ENCODE measurements around the gene EIPR1. TPM values are rescaled to one million over a fixed set of nuclear protein-coding genes. Genes with fewer than 3 reads are reported as not detected.
"Not testable (repeated sequence)": the region's sequence is repeated elsewhere in the genome, so short reads cannot be mapped to it uniquely, and the experiment has no call there.

The EIPR1 gene
- total RNA-seq, 1 experiment from 2014 or later = 71.2 TPM

DNA sequence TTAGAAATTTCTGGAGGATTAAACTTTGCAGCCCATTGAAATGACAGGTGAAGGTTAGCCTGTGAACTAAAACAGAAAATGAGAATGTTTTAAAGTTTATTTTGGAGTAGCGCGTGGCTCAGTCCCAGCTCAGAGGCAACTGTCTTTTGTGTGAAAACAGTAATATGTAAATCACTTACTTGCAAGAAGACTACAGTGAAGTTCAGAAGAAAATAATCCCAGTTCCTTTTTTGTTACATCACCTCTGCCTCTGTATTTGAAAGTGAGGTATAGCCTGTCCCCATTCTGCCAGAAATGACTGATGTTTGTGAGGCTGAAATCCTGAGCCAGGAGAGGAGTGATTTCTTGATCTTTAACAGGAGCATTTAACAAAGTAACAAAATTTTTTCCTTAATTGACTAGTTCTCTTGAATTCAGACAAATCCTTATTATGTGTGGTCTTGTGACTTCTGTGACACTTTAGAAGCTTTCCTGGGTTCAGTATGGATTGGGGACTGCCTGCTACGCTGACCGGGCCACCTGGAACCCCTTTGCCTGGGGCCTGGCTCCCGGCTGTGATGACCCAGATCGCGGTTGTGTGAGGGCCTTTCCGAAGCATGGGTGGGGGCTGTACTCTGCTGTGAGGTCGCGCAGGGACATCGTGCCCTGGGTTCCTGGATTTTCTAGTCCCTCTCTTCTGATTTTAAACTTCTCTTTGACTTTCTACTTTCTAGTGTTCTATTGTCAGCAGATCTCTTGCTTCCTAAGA is 26.1 kb upstream of the EIPR1 start:
- no peak for DNase-seq (ENCODE audit: low read depth)

DNA sequence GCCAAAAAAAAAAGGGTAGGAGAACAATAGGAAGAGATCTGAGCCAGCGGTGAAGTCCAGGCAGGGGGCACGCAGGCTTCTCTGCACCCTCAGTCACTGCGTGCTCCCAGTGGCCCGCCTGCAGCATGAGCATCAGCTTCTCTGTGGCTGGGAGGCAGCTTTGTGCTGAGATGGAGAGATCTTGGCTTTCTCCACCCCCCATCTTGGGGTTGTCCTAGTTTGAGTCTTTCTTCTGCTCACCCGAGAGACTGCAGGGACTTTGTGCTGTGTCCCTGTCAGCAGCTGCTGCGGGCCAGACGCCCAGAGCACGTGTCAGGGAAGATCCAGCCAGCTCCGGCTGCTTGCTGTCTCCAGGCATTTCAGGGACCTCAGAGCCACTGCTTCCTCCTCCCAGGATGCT is 22.2 kb upstream of the EIPR1 start:
- no peak for DNase-seq (ENCODE audit: low read depth)

DNA sequence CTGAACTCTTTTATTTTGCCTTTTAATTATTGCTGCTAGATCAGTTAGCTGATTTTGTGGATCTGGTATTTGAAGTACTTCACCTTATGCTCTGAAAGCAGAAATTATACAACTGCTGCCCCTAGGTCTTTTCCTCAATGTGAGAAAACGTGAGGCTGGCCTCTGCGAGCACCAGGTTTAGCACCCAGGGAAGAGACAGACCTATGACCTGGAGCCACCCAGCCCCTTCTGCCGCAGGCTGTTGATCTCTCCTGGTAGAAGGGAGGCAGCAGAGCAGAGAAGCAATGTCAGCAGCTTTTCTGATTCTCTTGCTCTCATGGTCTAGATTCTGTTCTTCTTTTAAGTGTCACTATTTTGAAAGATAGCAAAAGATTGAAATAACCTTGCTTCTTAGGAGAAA is 21.8 kb upstream of the EIPR1 start:
- no peak for DNase-seq (ENCODE audit: low read depth)

DNA sequence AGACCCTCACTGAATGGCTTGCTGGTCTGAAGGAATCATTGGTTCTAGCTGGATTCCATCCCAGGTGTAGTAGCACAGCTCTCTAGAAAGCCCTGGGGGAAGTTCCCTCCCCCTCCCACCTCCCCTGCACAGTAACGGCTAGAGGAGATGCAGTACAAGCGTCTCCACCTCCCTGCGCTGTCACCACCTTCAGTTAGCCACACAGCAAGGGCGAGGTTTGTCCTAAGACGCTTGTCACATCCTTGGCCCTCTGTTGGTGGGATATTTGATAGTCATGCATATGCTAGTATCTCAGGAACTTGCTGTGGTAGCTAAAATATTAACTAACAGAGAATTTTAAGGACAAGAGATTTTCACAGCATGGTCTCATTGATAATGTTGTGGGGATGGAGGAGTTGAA is 21.2 kb upstream of the EIPR1 start:
- DNase-seq (ENCODE audit: low read depth) = no peak

DNA sequence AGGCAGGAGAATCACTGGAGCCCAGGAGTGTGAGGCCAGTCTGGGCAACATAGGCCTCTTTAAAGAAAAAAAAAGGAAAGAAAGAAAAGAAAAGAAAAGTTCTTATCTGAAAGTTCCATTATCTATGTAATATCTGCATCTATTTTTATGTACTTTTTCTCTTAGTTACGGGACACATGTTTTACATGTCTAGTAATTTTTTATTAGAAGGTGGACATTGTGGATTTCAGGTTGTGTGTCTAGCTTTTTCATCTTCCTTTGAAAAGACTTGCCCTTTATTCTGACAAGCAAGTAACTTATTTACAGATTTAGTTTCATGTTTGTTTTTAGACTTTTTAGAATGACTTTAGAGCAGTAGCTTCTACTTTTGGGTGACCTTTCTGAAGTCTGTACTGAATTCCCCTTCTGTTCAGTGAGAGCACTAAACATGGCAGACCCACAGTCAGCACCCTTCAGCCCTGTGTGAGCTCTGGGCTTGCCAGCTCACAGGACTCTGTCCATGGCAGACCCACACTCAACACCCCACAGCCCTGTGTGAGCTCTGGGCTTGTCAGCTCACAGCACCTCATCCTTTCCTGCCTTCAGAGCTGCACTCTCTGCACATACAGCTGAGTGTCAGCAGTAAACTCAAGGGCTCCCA is 19.4 kb upstream of the EIPR1 start:
- no peak for DNase-seq (ENCODE audit: low read depth)

DNA sequence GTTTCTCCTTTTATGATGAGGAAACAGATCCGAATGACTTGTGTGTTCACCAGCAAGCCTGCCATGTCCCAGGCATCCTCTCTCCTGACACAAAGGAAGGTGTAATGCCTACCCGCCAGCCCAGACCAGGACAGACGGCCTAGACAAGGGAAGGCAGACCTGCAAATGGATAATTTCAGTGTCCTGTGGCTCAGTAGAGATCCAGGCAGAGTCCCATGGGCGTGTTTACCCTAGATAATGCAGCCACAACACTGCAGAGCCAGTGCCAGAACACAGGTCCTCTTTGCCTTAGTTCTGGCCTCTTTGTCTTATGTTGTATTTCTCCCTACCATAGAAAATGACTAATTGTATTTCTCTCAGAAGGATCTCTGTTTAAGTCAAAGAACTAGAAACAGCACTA is 14.6 kb upstream of the EIPR1 start:
- DNase-seq (ENCODE audit: low read depth) = no peak

DNA sequence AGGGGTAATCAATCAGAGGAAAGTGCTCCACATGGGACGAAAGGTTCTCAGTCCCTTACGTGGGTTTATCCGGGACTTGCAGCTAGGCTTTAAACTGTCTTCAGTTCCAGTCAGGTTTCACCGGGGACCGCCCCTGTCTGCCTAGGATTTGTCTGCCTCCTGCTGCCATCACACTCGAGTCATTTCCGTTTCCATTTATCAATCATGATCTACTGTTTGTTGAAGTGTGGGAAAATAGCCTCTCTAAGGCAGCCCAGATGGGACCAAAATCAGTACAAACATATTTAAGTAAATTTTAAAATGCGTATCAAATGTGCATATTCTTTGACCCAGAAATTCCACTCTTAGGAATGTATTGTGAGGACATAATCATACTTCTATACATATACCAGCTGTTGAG is 12.4 kb upstream of the EIPR1 start:
- no peak for DNase-seq (ENCODE audit: low read depth)

DNA sequence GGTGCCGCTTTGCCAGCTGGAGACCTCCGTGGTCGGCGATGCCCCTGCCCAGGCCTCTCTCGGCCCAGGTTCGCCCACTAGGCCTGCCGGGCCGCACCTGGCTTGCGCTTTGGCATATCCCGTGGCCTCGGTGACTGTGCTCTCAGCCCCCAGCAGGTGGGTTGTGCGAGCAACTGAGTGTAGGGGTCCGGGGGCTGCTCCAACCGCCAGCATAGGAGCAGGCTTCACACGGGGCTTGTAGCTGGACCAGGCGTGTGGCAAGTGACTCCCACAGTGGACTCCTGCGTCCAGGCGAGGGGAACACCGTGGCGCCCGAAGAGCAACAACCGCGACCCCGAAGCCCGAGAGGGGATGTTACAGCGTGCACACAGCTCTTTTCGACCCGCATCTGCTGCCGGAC is 11.6 kb upstream of the EIPR1 start:
- no peak for DNase-seq (ENCODE audit: low read depth)

DNA sequence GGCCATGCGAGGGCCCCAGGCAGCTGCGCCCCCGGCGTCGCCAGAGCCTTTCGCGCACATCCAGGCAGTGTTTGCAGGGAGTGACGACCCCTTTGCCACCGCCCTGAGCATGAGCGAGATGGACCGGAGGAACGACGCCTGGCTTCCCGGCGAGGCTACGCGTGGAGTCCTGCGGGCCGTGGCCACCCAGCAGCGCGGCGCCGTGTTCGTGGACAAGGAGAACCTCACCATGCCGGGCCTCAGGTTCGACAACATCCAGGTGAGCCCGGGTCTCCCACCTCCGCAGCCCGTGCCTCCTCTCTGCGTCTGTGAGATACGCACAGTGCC is 10.8 kb upstream of the EIPR1 start:
- DNase-seq (ENCODE audit: low read depth) = no peak

DNA sequence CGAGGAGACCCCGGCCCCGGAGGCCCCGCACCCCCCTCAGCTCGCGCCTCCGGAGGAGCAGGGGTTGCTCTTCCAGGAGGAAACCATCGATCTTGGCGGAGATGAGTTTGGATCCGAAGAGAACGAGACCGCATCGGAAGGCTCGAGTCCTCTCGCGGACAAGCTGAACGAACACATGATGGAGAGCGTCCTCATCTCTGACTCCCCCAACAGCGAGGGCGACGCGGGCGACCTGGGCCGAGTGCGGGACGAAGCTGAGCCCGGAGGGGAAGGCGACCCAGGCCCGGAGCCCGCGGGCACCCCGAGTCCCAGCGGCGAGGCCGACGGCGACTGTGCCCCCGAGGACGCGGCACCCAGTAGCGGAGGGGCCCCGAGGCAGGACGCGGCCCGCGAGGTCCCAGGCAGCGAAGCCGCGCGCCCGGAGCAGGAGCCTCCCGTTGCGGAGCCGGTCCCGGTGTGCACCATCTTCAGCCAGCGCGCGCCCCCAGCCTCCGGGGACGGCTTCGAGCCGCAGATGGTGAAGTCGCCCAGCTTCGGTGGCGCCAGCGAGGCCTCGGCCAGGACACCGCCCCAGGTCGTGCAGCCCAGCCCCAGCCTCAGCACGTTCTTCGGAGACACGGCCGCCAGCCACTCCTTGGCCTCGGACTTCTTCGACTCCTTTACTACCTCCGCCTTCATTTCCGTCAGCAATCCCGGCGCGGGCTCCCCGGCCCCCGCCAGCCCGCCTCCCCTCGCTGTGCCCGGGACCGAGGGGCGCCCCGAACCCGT is 10.2 kb upstream of the EIPR1 start:
- no peak for DNase-seq (ENCODE audit: low read depth)

DNA sequence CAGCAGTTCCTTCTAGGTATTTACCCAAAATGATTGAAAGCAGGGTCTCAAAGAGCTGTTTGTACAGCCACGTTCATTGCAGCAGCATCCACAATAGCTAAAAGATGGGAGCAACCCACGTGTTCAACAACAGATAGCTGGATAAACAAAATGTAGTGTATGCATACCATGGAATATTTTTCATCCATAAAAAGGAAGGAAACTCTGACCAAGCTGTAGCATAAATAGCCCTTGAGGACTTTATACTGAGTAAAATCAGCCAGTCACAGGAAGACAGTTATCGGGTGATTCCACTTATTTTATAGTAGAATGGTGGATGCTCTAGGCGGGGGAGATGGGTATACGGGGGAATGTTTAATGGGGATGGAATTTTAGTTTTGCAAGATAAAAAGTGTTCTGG is 9.4 kb upstream of the EIPR1 start:
- DNase-seq (ENCODE audit: low read depth) = no peak

DNA sequence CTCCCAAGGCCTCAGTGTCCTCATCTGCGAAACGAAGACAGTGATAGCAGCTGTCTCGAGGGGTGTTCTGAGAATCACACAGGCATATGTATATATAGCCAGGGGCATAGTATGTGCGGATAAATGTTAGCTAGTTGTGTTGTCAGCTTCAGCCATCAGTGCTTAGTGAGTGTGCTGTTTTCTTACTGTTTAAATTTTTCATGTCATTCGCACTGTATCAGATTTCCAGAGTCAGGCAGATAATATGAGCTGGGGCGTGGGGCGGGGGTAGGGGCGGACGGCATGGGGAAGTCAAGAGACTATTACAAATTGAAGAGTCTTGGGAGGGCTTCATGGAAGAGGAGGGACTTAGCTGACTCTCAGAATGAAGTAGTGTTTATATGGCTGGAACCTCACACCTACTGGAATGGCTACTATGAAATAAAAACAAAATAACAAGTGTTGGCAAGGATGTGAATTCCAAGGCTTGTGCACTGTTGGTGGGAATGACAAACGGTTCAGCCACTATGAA is 8.9 kb upstream of the EIPR1 start:
- DNase-seq (ENCODE audit: low read depth) = no peak

DNA sequence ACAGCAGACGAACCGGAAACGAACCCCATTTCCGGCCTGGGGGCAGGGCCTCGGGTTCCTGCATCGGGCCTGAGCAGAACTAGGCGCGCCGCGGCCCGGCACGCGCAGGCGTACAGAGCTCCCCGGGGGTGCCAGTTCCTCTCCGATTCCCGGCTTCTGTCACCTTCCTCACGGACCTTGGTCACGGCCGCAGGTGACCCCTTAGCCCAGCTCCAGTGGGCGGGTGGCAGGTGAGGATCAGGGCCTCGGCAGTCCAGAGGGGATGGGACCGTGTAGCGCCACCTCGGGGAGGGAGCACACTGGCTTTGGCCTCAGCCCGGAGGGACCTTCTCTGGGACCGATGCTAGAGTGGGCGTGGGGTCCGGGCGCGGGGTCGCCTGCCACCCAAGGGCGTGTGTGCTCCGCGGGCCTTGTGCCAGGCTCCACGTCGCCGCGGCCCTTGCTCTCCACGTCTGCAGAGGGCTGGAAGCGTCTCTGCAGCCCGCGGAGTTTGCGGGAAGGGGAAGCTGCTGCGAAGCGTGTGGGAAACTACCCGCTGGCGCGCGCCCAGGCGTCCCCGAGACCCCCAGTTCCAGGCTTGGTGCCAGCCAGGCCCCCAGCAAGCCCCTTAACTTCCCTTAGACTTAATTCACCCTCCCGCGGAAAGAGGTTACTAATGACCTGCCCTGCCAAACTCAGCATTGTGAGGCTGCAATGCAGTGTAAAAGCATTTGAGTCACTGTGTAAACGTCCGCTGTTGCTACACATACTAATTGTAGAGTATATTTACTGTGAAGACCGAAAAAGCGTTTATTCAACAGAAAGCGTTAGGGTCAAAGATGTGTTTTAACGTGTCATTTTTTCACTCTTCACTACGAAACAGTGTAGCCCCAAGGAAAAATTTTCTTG is 2.3 kb upstream of the EIPR1 start, which contains the start of gene TRAPPC12:
Gene TRAPPC12 (plus strand): TSS at position 48 of the 888 bp plus-strand sequence. CDS start 7,930 bp downstream, outside the sequence.
- peak; percentile 89 for DNase-seq (ENCODE audit: low read depth)

DNA sequence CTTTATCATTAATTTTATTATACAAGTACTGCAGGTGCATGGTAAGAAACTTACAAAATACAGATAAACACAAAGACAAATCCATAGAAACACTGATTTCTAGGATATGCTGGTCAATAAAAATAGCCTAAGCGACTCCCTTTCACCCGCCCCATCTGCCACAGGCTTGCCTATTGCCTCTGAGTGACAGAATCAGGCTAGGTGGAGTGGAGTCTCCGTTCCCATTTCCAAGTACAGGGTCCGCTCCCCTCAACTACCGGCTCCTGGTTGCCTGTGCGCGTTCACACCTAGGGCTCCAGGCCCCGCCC is 1.7 kb upstream of the EIPR1 start:
- no peak for DNase-seq (ENCODE audit: low read depth)

DNA sequence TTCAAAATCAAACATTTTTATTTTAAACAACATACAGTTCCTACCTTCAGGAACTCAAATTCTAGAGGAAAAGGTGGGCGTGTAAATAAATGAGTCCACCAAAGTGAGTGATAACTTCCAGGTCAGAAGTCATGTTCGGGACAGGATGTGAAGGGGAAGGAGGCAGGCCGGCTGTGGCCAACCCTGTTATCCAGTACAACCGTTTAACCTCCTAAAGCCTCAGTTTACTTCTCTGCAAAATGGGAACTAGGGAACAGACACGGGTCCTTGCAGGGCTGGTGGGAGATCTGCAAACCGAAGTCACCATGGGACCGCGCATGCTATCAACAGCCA is 373 bp downstream of the EIPR1 start:
- peak; percentile 58 for DNase-seq (ENCODE audit: low read depth)

DNA sequence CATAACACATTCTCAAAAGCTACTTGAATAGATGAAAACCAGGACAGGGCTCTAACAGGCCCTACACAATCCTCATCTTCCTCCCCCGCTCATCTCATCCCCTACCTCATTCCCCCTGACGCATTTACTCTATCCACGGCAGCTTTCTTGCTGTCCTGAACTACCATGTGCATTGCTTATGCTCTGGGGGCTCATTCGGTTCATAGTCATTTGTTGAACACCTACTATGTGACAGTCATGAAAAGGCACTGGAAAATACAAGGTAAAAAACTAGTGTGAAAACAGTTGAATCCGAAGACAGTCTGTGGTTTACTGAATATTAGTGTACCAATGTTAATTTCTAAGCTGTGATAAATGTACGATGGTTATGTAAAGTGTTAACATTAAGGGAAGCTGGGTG is 797 bp downstream of the EIPR1 start:
- no peak for DNase-seq (ENCODE audit: low read depth)

DNA sequence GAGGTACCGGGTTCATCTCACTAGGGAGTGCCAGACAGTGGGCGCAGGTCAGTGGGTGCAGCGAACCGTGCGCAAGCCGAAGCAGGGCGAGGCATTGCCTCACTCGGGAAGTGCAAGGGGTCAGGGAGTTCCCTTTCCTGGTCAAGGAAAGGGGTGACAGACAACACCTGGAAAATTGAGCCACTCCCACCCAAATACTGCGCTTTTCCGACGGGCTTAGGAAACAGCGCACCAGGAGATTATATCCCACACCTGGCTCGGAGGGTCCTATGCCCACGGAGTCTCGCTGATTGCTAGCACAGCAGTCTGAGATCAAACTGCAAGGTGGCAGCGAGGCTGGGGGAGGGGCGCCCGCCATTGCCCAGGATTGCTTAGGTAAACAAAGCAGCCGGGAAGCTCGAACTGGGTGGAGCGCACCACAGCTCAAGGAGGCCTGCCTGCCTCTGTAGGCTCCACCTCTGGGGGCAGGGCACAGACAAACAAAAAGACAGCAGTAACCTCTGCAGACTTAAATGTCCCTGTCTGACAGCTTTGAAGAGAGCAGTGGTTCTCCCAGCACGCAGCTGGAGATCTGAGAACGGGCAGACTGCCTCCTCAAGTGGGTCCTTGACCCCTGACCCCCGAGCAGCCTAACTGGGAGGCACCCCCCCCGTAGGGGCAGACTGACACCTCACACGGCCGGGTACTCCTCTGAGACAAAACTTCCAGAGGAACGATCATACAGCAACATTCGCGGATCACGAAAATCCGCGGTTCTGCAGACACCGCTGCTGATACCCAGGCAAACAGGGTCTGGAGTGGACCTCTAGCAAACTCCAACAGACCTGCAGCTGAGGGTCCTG is 8.1 kb downstream of the EIPR1 start:
- DNase-seq (ENCODE audit: low read depth) = not testable (repeated sequence)

DNA sequence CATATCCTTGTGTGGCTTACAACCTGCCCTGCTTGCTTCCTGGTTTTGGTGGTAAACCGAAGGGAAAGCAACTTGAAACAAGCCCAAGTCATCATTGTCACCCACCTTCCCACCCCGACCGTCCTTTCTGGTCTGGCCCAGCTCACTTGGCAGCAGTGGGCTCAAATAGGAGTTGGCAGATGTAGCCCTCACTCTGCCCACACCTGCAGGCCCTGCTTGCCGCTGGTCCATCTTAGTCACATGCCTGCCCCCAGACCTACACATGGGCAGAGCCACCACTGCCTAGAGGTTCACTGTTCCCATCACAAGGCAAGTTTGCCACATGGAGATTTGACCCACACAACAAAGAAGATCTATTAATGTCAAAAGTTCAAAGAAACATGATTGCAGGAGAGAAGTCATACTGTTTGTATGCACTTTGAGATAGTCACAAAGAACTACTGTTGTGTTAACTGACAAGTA is 9.3 kb downstream of the EIPR1 start:
- no peak for DNase-seq (ENCODE audit: low read depth)

DNA sequence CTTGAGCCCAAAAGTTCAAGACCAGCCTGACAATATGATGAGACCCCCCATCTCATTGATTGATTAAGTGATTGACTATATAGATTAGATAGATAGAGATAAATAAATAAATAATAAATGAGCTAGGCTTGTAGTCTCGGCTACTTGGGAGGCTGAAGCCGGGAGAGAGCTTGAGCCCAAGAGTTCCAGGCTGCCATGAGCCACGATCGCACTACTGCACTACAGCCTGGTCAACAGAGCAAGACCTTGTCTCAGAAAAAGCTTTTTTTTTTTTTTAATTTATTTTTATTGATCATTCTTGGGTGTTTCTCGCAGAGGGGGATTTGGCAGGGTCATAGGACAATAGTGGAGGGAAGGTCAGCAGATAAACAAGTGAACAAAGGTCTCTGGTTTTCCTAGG is 12.4 kb downstream of the EIPR1 start:
- DNase-seq (ENCODE audit: low read depth) = no peak

DNA sequence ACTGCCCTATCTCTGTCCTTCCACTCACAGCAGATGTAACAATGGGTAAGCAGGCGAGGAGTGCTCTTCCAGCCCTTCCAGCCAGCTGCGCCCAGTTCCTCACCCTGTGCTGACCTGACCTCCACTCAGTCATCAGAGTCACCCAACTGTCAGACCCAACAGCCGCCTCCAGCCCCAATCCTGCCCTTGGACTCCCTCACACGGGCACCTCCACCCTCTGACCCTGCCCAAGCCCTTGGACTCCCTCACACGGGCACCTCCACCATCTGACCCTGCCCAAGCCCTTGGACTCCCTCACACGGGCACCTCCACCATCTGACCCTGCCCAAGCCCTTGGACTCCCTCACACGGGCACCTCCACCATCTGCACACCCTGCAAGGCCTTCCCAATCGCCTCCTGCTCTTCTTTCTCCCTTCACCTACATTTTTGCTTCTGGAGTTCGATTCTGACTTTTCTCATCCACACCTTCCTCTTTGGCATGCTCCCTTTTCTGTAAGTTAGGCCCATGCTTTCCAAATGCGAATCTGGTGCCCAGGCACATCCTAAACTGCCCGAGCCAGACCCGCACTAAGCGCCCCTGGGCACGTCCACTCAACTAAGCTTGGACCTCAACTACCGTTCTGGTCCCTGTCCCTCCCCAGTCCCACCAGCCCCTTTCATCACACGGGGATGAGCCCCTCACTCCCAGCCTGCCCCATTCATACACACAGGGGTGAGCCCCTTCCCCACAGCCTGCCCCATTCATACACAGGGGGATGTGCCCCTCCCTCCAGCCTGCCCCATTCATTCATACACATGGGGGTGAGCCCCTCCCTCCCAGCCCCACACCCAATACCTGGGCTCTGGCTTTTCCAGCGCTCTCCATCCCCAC is 15.9 kb downstream of the EIPR1 start:
- DNase-seq (ENCODE audit: low read depth) = no peak
